IMR-90 (cell line): ENCODE results near the gene CFAP161. TPM values are rescaled to one million over a fixed set of nuclear protein-coding genes. Genes with fewer than 3 reads are reported as not detected.
A peak's percentile ranks its signal among the peaks of the same experiment; 100 is the strongest.

ENCODE experiments used
- ATAC-seq: fragments of 200-7000 bp; cut with Tn5 transposase; 2 replicates; pipeline ENCODE4 v1.9.1; 2020; ENCODE audit warnings: low read depth, mild to moderate bottlenecking, moderate library complexity
- BruUV-seq: library from RNA; stranded (reverse); fragments of 400-500 nt; replicated peaks from 2 replicates; lab custom pipeline; 2021; lab: Mats Ljungman, UMichigan
- CTCF ChIA-PET: fragments of 300-600 bp; formaldehyde crosslinking; extraction: SDS; loops from one replicate; lab custom pipeline; 2021; ENCODE audit warnings: antibody characterized with exemption; lab: Yijun Ruan, JAX
- POLR2A ChIA-PET: fragments of 300-600 bp; sonication (Branson Sonifier 250); formaldehyde crosslinking; loops from one replicate; lab custom pipeline; 2022; ENCODE audit warnings: antibody characterized with exemption; ENCODE audit not compliant: unreplicated experiment; lab: Charles Lee
- DNase-seq: peaks from one replicate; pipeline ENCODE4 v3.0.0; 2013
- H2AFZ ChIP-seq: replicated peaks from 2 replicates; pipeline ENCODE3; 2013; ENCODE audit warnings: low read length, mild to moderate bottlenecking; ENCODE audit not compliant: poor library complexity
- H2AK5ac ChIP-seq: 2 replicates; pipeline ENCODE4 v1.6.1; 2013; ENCODE audit warnings: low read depth, low read length, inconsistent platforms
- H2AK9ac ChIP-seq: replicated peaks from 2 replicates; pipeline ENCODE3; 2013; ENCODE audit warnings: mild to moderate bottlenecking, low read depth, low read length, moderate library complexity; ENCODE audit not compliant: poor library complexity
- H2BK120ac ChIP-seq: 2 replicates; pipeline ENCODE4 v1.6.1; 2013; ENCODE audit warnings: low read depth, low read length, inconsistent platforms
- H2BK15ac ChIP-seq: 3 replicates; pipeline ENCODE4 v1.6.1; 2013; ENCODE audit warnings: low read depth, low read length, inconsistent platforms
- H2BK20ac ChIP-seq: 2 replicates; pipeline ENCODE4 v1.6.1; 2013; ENCODE audit warnings: low read depth, mild to moderate bottlenecking, inconsistent platforms, low read length, moderate library complexity
- H2BK5ac ChIP-seq: 2 replicates; pipeline ENCODE4 v1.6.1; 2013; ENCODE audit warnings: mild to moderate bottlenecking, low read depth, low read length, inconsistent platforms; ENCODE audit not compliant: poor library complexity, severe bottlenecking
- H3K14ac ChIP-seq: replicated peaks from 2 replicates; pipeline ENCODE4 v1.6.1; 2013; ENCODE audit warnings: low read depth, low read length, inconsistent platforms
- H3K18ac ChIP-seq: 2 replicates; pipeline ENCODE4 v1.6.1; 2013; ENCODE audit warnings: low read depth, low read length, control low read depth
- H3K23ac ChIP-seq: 2 replicates; pipeline ENCODE4 v1.6.1; 2013; ENCODE audit warnings: low read depth, low read length, inconsistent platforms
- H3K27ac ChIP-seq: 2 replicates; pipeline ENCODE4 v1.5.1; 2013; ENCODE audit warnings: mild to moderate bottlenecking, control low read depth, low read length; ENCODE audit not compliant: insufficient read depth
- H3K27me3 ChIP-seq: 2 replicates; pipeline ENCODE4 v1.6.1; 2013; ENCODE audit warnings: low read length; ENCODE audit not compliant: control insufficient read depth, insufficient read depth
- H3K36me3 ChIP-seq: 2 replicates; pipeline ENCODE4 v1.6.1; 2013; ENCODE audit warnings: low read length, mixed read lengths; ENCODE audit not compliant: control insufficient read depth, insufficient read depth
- H3K4ac ChIP-seq: 2 replicates; pipeline ENCODE4 v1.6.1; 2013; ENCODE audit warnings: low read depth, low read length, inconsistent platforms
- H3K4me1 ChIP-seq: 2 replicates; pipeline ENCODE4 v1.6.1; 2013; ENCODE audit warnings: low read length, mixed read lengths; ENCODE audit not compliant: control insufficient read depth, insufficient read depth
- H3K4me2 ChIP-seq: 2 replicates; pipeline ENCODE4 v1.6.1; 2013; ENCODE audit warnings: low read depth, mild to moderate bottlenecking, control low read depth, low read length, moderate library complexity
- H3K4me3 ChIP-seq: 2 replicates; pipeline ENCODE4 v1.5.1; 2013; ENCODE audit warnings: low read depth, mild to moderate bottlenecking, control low read depth, low read length, moderate library complexity; ENCODE audit not compliant: insufficient read depth
- H3K56ac ChIP-seq: 2 replicates; pipeline ENCODE4 v1.6.1; 2013; ENCODE audit warnings: low read length, inconsistent platforms; ENCODE audit not compliant: insufficient read depth; ENCODE audit errors: extremely low read depth
- H3K79me1 ChIP-seq, 2 experiments: 2 replicates each; pipeline ENCODE4 v1.6.1; 2013; ENCODE audit warnings: low read length in 2 of 2, inconsistent platforms in 1 of 2, low read depth in 1 of 2
- H3K9ac ChIP-seq: 2 replicates; pipeline ENCODE4 v1.6.1; 2013; ENCODE audit warnings: low read depth, low read length, control low read depth
- H3K9me1 ChIP-seq: 2 replicates; pipeline ENCODE4 v1.6.1; 2013; ENCODE audit warnings: low read length, inconsistent platforms; ENCODE audit not compliant: insufficient read depth
- H3K9me3 ChIP-seq: 2 replicates; pipeline ENCODE4 v1.6.1; 2013; ENCODE audit warnings: low read length; ENCODE audit not compliant: control insufficient read depth, insufficient read depth
- H4K20me1 ChIP-seq: 2 replicates; pipeline ENCODE4 v1.6.1; 2013; ENCODE audit warnings: low read length, inconsistent platforms; ENCODE audit not compliant: insufficient read depth
- H4K5ac ChIP-seq: 2 replicates; pipeline ENCODE4 v1.6.1; 2013; ENCODE audit warnings: mild to moderate bottlenecking, low read depth, low read length, control low read depth
- H4K8ac ChIP-seq, 2 experiments: 2 replicates each; pipeline ENCODE4 v1.6.1; 2013; ENCODE audit warnings: low read depth in 2 of 2, low read length in 2 of 2, control low read depth in 1 of 2, inconsistent platforms in 1 of 2
- H4K91ac ChIP-seq: 2 replicates; pipeline ENCODE4 v1.6.1; 2013; ENCODE audit warnings: low read depth, low read length, inconsistent platforms; ENCODE audit not compliant: insufficient read depth
- BHLHE40 ChIP-seq: fragments of 150-350 bp; IDR thresholded peaks from 2 replicates; pipeline ENCODE4 v1.6.1; 2016; ENCODE audit warnings: mild to moderate bottlenecking, low read depth, low read length
- CEBPB ChIP-seq: IDR thresholded peaks from 2 replicates; pipeline ENCODE4 v1.6.1; 2012; ENCODE audit warnings: low read depth, low read length, improper control_type of control experiment
- CHD1 ChIP-seq: IDR thresholded peaks from 2 replicates; pipeline ENCODE4 v1.6.1; 2012; ENCODE audit warnings: low read depth, low read length, improper control_type of control experiment
- FOS ChIP-seq: fragments of 150-350 bp; IDR thresholded peaks from 2 replicates; pipeline ENCODE4 v1.6.1; 2016; ENCODE audit warnings: low read depth, low read length
- MAFK ChIP-seq: IDR thresholded peaks from 2 replicates; pipeline ENCODE4 v1.6.1; 2012; ENCODE audit warnings: low read depth, low read length, improper control_type of control experiment
- MAZ ChIP-seq: IDR thresholded peaks from 2 replicates; pipeline ENCODE4 v1.6.1; 2012; ENCODE audit warnings: low read depth, mild to moderate bottlenecking, low read length, improper control_type of control experiment, moderate library complexity, borderline replicate concordance
- MXI1 ChIP-seq: IDR thresholded peaks from 2 replicates; pipeline ENCODE4 v1.6.1; 2012; ENCODE audit warnings: low read depth, mild to moderate bottlenecking, low read length, moderate library complexity, borderline replicate concordance
- NFE2L2 ChIP-seq: fragments of 150-350 bp; IDR thresholded peaks from 2 replicates; pipeline ENCODE4 v1.6.1; 2016; ENCODE audit warnings: low read depth, mild to moderate bottlenecking, low read length
- POLR2A ChIP-seq: IDR thresholded peaks from 2 replicates; pipeline ENCODE4 v1.6.1; 2012; ENCODE audit warnings: mild to moderate bottlenecking, low read depth, low read length
- RAD21 ChIP-seq: IDR thresholded peaks from 2 replicates; pipeline ENCODE4 v1.6.1; 2012; ENCODE audit warnings: low read length, improper control_type of control experiment
- RCOR1 ChIP-seq: IDR thresholded peaks from 2 replicates; pipeline ENCODE4 v1.6.1; 2012; ENCODE audit warnings: mild to moderate bottlenecking, low read length, improper control_type of control experiment; ENCODE audit not compliant: insufficient replicate concordance
- RFX5 ChIP-seq: IDR thresholded peaks from 2 replicates; pipeline ENCODE4 v1.8.0; 2012; ENCODE audit warnings: low read depth, mild to moderate bottlenecking, low read length, moderate library complexity
- SMC3 ChIP-seq: fragments of 150-350 bp; IDR thresholded peaks from 2 replicates; pipeline ENCODE4 v1.6.1; 2016; ENCODE audit warnings: low read depth, mild to moderate bottlenecking, antibody characterized with exemption, low read length, moderate library complexity
- WGBS, 2 experiments: methylation state at CpG; one replicate each; pipeline versions ENCODE4 v1.1.5 to v1.1.7; 2013; ENCODE audit warnings: missing lambda C conversion rate in 2 of 2; ENCODE audit not compliant: insufficient read length in 1 of 2; ENCODE audit errors: extremely low coverage in 2 of 2; 5-methylcytosine and 5-hydroxymethylcytosine counted together
- dilution Hi-C: fragments of 300-500 bp; cut with HindIII; formaldehyde crosslinking; loops from one replicate; pipeline ENCODE4 v1.14.3; 2018; ENCODE audit warnings: low sequenced_read_pairs; ENCODE audit not compliant: unreplicated experiment
- in situ Hi-C: fragments of 300-500 bp; cut with MboI; formaldehyde crosslinking; loops from 3 replicates; pipeline ENCODE4 v1.14.3; 2019; ENCODE audit warnings: low sequenced_read_pairs, inconsistent platforms, mixed read lengths
- intact Hi-C: fragments of 100-400 bp; cut with micrococcal nuclease; formaldehyde crosslinking; loops from 2 replicates; pipeline ENCODE4 v1.10.0; 2022
- polyA plus RNA-seq, 3 experiments: library from polyadenylated mRNA; depleted of rRNA; stranded (reverse); fragments of >200 nt; gene quantifications; 2 replicates each; pipeline ENCODE4 v1.2.3, GENCODE V29; 2012; ENCODE audit warnings: low replicate concordance in 1 of 3
- total RNA-seq: library from RNA; depleted of rRNA; stranded (reverse); fragments of >200 nt; gene quantifications from 2 replicates; pipeline ENCODE4 v1.2.3, GENCODE V29; 2012
- TF ChIP-seq, protein P1 (sequence below): fragments of 150-350 bp; IDR thresholded peaks from 2 replicates; pipeline ENCODE4 v1.6.1; 2017; ENCODE audit warnings: mild to moderate bottlenecking, antibody characterized with exemption, low read length, low read depth
- TF ChIP-seq, protein P2 (sequence below): fragments of 150-350 bp; IDR thresholded peaks from 2 replicates; pipeline ENCODE4 v1.6.1; 2016; ENCODE audit warnings: low read depth, mild to moderate bottlenecking, low read length, moderate library complexity, borderline replicate concordance
- TF ChIP-seq, protein P3 (sequence below): conservative IDR thresholded peaks from 2 replicates; pipeline ENCODE4 v1.5.1; 2012; ENCODE audit warnings: mild to moderate bottlenecking, low read depth, low read length, improper control_type of control experiment

Gene CFAP161
- total and polyA plus RNA-seq, 2 of the 4 experiments (the other 2 are of a cell fraction): not detected

DNA sequence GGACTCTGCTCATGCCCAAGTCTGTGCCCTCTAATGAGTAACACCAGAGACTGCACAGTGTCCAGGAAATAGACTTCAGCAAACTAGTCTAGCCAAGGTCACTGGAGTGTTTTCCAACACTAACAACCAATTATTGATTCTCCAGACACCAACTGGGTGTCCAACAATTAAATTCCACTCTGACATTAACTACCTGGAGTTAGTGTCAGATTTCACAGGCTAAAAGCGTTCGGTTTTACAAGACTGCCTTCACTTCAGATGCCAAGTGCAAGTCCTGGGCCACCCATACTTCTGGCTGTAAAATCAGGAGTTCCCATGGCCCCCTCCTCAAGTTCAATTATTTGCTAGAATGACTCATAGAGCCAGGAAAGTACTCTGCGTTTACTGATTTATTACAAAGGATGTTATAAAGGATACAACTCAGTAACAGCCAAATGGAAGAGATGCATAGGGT, 20.8 kb upstream of the CFAP161 start:
- in situ Hi-C loops: no loop called here
- peak overlapping the region; percentile 61; the same call in 1 of the 2 replicates for H3K27ac ChIP-seq
- no peak overlapping the region for H3K9ac ChIP-seq
- H2AFZ ChIP-seq: no peak overlapping the region
- H3K27me3 ChIP-seq: no peaks in the 10 kb centered on the region
- H3K36me3 ChIP-seq: no peaks in the 10 kb centered on the region
- dilution Hi-C loops: no loop called here
- H2BK15ac ChIP-seq: peak overlapping the region; percentile 69; the same call in 2 of the 3 replicates
- H3K4me2 ChIP-seq: peak overlapping the region; percentile 12; the same call in 1 of the 2 replicates
- TF ChIP-seq MAZ (no peak), CEBPB (no peak), POLR2A (no peak), MXI1 (no peak), BHLHE40 (no peak), RFX5 (no peak), RCOR1 (no peak), FOS (no peak), NFE2L2 (no peak), SMC3 (no peak), CHD1 (no peak), RAD21 (no peak), MAFK (no peak)
- TF ChIP-seq, protein P1, sequence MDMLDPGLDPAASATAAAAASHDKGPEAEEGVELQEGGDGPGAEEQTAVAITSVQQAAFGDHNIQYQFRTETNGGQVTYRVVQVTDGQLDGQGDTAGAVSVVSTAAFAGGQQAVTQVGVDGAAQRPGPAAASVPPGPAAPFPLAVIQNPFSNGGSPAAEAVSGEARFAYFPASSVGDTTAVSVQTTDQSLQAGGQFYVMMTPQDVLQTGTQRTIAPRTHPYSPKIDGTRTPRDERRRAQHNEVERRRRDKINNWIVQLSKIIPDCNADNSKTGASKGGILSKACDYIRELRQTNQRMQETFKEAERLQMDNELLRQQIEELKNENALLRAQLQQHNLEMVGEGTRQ: no peak
- TF ChIP-seq, protein P2, sequence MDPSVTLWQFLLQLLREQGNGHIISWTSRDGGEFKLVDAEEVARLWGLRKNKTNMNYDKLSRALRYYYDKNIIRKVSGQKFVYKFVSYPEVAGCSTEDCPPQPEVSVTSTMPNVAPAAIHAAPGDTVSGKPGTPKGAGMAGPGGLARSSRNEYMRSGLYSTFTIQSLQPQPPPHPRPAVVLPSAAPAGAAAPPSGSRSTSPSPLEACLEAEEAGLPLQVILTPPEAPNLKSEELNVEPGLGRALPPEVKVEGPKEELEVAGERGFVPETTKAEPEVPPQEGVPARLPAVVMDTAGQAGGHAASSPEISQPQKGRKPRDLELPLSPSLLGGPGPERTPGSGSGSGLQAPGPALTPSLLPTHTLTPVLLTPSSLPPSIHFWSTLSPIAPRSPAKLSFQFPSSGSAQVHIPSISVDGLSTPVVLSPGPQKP: no peak
- TF ChIP-seq, protein P3, sequence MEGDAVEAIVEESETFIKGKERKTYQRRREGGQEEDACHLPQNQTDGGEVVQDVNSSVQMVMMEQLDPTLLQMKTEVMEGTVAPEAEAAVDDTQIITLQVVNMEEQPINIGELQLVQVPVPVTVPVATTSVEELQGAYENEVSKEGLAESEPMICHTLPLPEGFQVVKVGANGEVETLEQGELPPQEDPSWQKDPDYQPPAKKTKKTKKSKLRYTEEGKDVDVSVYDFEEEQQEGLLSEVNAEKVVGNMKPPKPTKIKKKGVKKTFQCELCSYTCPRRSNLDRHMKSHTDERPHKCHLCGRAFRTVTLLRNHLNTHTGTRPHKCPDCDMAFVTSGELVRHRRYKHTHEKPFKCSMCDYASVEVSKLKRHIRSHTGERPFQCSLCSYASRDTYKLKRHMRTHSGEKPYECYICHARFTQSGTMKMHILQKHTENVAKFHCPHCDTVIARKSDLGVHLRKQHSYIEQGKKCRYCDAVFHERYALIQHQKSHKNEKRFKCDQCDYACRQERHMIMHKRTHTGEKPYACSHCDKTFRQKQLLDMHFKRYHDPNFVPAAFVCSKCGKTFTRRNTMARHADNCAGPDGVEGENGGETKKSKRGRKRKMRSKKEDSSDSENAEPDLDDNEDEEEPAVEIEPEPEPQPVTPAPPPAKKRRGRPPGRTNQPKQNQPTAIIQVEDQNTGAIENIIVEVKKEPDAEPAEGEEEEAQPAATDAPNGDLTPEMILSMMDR: no peak
- BruUV-seq: no TSS peak
- H3K9me3 ChIP-seq: no peaks in the 10 kb centered on the region
- H3K4me1 ChIP-seq: peaks cover 14% of the 10 kb centered on the region
- peak overlapping the region; percentile 50 for H3K23ac ChIP-seq
- no peaks in the 10 kb centered on the region for H4K20me1 ChIP-seq
- peak overlapping the region; percentile 59 for H4K5ac ChIP-seq
- peak overlapping the region; percentile 24 to 56; a peak in 2 of 4 replicates for H4K8ac ChIP-seq
- CTCF ChIA-PET: interaction anchor here (1.0 to 4.4 kb wide), 2 partner anchors 150 to 153 kb away, joined by 3 to 34 read pairs; no protein-coding TSS in a partner anchor
- 0 out of 2 replicates have a peak, but pooled peaks cover 7% of the 10 kb centered on the region for H3K9me1 ChIP-seq
- peak overlapping the region; percentile 84 for H4K91ac ChIP-seq
- H3K79me1 ChIP-seq: no peaks in the 10 kb centered on the region
- peak overlapping the region; percentile 82 for H2BK120ac ChIP-seq
- intact Hi-C loops: no loop called here
- H3K56ac ChIP-seq: 0 out of 2 replicates have a peak overlapping the region, but pooled peaks have one; percentile 8
- H2AK5ac ChIP-seq: peak overlapping the region; percentile 61
- H2BK5ac ChIP-seq: peak overlapping the region; percentile 63
- DNase-seq (no peak), ATAC-seq (no peak)
- POLR2A ChIA-PET: interaction anchor here (0.6 to 0.7 kb wide), 2 partner anchors 15 to 30 kb away, joined by 3 read pairs; no protein-coding TSS in a partner anchor
- peak overlapping the region; percentile 92 for H2BK20ac ChIP-seq
- H2AK9ac ChIP-seq: no peak overlapping the region
- 80% methylated on average over 2 of the region's 3 CpGs; no CpG with 5 or more reads in 1 of the 2 experiments for WGBS, 2 experiments
- peak overlapping the region; percentile 93 for H3K18ac ChIP-seq
- H3K14ac ChIP-seq: peak overlapping the region; percentile 57; the same call in 1 of the 2 replicates
- no peak overlapping the region for H3K4me3 ChIP-seq
- peak overlapping the region; percentile 89 for H3K4ac ChIP-seq
